ENCODE measurements around the gene OSBPL1A.

DNA sequence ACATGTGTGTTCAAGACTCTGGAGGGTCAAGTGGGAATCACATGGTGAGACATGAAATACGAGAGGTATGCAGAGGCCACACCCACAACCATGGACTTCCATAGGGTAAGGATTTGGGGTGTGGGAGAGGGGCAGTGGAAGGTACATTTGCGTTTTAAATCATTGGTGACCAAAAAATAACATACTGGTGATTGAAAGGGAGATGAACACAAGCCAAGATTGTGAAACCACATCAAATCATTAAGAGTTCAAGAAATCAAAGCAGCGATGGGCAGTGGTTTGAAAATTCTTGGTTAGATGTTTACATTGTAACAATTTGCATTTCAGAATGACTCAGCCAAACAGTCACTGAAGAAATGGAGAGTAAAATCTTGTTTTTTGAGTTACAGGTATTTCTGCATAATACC, 260.7 kb downstream of the OSBPL1A start:
- TF ChIP-seq POLR2A (IDR thresholded peaks at IDR 0.05; ENCODE audit: low read length) (no peak), GATA1 (IDR thresholded peaks at IDR 0.05; ENCODE audit: low read depth, low read length) (no peak)
